Liver (tissue), 3 donors: ENCODE measurements around the gene CACNA1A.
"Not testable (repeated sequence)": the region's sequence is repeated elsewhere in the genome, so short reads cannot be mapped to it uniquely, and the experiment has no call there.

Source experiments
- CTCF ChIP-seq: fragments of 150-350 bp; IDR thresholded peaks from 2 replicates; pipeline ENCODE4 v1.5.1; 2017; ENCODE audit warnings: improper control_type of control experiment, low read depth, low read length; ENCODE audit not compliant: missing input control
- HNF4G ChIP-seq: IDR thresholded peaks from 2 replicates; pipeline ENCODE4 v1.6.1; 2016; ENCODE audit warnings: antibody characterized with exemption
- MAX ChIP-seq: IDR thresholded peaks from 2 replicates; pipeline ENCODE4 v1.6.1; 2016; ENCODE audit warnings: antibody characterized with exemption
- ZBTB33 ChIP-seq: IDR thresholded peaks from 2 replicates; pipeline ENCODE4 v1.6.1; 2016; ENCODE audit warnings: antibody characterized with exemption
- donor health status: healthy.
- donor health status: healthy.

DNA sequence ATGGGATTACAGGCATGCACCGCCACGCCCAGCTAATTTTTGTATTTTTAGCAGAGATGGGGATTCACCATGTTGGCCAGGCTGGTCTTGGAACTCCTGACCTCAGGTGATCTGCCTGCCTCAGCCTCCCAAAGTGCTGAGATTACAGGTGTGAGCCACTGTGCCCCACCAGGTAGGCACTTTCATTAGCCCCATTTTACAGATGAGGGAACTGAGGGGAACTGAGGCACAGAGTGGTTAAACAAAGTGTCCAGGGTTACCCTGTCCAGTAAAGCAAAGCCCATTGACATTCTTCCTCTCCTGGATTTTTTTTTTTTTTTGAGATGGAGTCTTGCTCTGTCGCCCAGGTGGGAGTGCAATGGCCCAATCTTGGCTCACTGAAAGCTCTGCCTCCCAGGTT, 340.1 kb downstream of the CACNA1A start:
- TF ChIP-seq HNF4G, CTCF, ZBTB33, MAX: not testable (repeated sequence)
